Middle frontal gyrus (tissue), 1 donor: ENCODE results near the gene CLCN2.
"Not testable (repeated sequence)": the region's sequence is repeated elsewhere in the genome, so short reads cannot be mapped to it uniquely, and the experiment has no call there.

Experiments
- DNase-seq: peaks from one replicate; pipeline ENCODE4 v3.0.0-alpha.2; 2015; ENCODE audit warnings: low spot score; ENCODE audit errors: extremely low spot score

The CLCN2 gene

DNA sequence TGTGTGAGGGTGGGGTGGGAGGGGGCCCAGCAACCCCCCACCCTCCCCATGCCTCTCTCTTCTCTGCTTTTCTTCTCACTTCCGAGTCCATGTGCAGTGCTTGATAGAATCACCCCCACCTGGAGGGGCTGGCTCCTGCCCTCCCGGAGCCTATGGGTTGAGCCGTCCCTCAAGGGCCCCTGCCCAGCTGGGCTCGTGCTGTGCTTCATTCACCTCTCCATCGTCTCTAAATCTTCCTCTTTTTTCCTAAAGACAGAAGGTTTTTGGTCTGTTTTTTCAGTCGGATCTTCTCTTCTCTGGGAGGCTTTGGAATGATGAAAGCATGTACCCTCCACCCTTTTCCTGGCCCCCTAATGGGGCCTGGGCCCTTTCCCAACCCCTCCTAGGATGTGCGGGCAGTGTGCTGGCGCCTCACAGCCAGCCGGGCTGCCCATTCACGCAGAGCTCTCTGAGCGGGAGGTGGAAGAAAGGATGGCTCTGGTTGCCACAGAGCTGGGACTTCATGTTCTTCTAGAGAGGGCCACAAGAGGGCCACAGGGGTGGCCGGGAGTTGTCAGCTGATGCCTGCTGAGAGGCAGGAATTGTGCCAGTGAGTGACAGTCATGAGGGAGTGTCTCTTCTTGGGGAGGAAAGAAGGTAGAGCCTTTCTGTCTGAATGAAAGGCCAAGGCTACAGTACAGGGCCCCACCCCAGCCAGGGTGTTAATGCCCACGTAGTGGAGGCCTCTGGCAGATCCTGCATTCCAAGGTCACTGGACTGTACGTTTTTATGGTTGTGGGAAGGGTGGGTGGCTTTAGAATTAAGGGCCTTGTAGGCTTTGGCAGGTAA lies 15.9 kb downstream of the CLCN2 start:
- peak; percentile 87 for DNase-seq

DNA sequence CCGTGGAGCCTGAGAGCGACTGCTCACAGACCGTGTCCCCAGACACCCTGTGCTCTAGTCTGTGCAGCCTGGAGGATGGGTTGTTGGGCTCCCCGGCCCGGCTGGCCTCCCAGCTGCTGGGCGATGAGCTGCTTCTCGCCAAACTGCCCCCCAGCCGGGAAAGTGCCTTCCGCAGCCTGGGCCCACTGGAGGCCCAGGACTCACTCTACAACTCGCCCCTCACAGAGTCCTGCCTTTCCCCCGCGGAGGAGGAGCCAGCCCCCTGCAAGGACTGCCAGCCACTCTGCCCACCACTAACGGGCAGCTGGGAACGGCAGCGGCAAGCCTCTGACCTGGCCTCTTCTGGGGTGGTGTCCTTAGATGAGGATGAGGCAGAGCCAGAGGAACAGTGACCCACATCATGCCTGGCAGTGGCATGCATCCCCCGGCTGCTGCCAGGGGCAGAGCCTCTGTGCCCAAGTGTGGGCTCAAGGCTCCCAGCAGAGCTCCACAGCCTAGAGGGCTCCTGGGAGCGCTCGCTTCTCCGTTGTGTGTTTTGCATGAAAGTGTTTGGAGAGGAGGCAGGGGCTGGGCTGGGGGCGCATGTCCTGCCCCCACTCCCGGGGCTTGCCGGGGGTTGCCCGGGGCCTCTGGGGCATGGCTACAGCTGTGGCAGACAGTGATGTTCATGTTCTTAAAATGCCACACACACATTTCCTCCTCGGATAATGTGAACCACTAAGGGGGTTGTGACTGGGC lies 16.7 kb downstream of the CLCN2 start:
- no peak for DNase-seq

GRCh38 chr3:184343200-184343876 lies 18.1 kb downstream of the CLCN2 start:
- no peak for DNase-seq

DNA sequence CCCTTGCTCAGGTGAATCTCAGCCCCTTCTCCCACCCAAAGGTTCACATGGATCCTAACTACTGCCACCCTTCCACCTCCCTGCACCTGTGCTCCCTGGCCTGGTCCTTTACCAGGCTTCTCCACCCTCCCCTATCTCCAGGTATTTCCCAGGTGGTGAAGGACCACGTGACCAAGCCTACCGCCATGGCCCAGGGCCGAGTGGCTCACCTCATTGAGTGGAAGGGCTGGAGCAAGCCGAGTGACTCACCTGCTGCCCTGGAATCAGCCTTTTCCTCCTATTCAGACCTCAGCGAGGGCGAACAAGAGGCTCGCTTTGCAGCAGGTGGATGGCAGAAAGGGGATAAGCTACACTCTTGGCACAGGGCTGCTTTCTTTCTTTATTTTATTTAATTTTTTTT lies 19.5 kb downstream of the CLCN2 start:
- DNase-seq = no peak

GRCh38 chr3:184339451-184340135 lies 21.8 kb downstream of the CLCN2 start:
- DNase-seq = not testable (repeated sequence)

DNA sequence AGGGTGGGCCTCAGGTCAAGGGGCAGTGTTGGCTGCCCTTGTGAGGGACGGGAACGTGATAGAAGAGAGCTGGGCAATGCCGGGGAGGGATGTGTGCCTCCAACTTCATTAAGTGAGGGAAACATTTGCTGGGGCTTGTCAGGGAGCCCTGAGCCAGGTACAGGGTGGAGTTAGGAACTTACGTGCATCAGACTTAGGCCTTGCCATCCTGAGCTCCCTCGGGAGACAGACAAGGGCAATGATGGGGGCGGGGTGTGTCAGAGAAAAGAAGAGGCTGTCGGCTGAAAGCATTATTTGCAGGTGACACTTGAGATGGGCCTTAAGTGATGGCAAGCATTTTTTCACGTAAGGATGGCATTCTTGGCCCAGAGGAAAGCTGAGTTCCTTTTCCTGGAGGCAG lies 22.4 kb downstream of the CLCN2 start:
- DNase-seq = no peak

DNA sequence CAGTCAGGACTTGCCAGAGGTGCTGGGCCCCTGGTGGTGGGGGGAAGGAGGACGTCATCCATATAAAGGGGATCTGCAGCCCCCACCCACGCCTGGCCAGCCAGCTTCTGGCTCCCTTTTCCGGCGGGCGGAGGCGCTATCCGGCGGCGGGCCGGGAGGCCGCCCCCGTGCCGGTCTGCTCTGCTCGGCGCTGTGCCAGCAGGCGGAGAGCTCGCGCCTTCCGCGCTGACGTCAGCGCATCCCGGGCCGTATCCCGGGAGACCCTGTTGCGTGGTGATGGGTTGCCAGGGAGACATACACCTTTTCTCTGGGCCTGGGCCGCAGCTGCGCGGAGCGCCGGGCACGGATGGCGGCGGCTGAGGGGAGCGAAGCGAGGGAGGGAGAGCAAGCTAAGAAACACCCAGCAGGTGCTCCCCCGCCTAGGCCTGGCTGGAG lies 22.9 kb downstream of the CLCN2 start:
- DNase-seq = peak; percentile 78

DNA sequence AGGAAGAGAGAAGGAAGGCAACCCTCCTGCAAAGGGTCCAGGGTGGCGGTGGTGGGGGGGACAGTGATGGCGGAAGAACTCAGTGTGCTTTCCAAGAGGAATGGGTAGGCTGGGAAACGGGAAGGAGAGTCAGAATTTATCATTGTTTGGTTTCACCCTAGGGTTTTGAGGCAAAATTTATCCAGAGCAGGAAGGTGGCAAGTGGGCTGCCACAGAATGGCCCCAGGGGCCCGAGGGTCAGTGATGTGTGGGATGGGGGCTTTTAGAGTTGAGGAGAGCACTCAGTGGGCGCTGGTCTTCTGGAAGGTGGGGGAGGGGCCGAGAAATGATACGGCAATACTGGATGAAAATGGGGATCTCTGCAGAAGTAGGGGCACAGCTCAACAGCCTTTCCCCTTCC lies 23.4 kb downstream of the CLCN2 start:
- DNase-seq = no peak

DNA sequence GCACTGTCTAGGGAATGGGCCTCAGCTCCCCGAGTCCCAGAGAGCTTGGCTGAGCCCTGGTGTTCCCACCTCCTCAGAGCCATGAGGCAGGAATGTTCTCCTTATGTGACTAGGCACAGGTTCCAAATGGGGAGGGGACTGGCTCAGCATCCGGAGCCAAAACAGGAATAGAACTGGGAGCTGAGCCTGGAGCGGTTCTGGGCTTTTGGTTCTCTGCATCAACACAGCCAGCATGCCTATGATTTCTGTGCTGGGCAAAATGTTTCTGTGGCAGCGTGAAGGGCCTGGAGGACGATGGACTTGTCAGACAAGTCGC lies 24.0 kb downstream of the CLCN2 start, which contains the start of gene FAM131A:
Gene FAM131A, plus strand, starts transcription at position 202 of the 316 bp plus-strand sequence. Its CDS starts 31 bp downstream, at position 233.
- DNase-seq = peak; percentile 59

GRCh38 chr3:184336547-184337398 lies 24.6 kb downstream of the CLCN2 start:
- peak; percentile 63 for DNase-seq

DNA sequence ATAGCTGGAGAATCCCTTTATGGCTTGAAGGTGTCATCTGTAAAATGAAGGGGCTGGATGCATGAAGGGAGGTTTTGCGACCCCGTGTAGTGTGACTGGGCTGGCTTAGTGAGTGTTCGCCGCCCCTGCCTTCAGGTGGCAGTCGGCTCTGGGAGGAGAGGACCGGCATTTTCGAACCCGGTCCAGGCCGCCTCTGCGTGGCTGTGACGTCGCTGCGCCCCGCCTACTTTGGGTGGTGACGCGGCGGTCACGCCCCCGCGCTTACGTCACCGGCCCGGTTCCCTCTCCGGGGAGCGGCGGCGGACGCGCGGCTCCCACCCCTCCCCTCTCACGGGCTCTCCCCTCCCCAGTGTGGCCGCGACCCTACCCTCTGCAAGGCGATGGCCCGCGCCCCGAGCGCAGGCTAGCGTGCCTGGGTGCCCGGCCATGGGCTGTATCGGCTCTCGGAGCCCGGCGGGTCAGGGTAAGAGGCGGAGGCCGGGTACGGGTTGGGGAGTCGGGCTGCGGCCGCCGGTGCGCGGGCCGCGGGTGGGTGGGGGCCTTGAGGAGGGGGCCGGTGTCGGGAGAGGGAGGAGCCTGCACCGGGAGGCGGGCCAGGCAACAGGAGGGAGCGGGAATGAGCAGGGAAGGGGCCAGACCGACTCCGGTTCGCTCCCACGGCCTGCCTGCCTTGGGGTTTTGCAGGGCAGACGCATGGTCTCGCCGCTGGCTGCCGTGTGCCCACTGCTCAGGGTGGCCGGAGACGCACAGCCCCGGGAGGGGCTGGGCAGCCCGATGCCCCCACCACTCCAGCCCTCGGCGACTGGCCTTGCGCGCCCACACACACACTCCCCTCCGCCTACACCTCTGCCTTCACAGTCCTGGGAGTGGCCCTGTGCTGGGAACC lies 25.5 kb downstream of the CLCN2 start:
- peak; percentile 86 for DNase-seq

- no peak for DNase-seq
Measured at GRCh38 chr3:184335291-184335660, 26.1 kb downstream of the CLCN2 start.

- DNase-seq = no peak
Measured at GRCh38 chr3:184334470-184335158, 26.8 kb downstream of the CLCN2 start.

DNA sequence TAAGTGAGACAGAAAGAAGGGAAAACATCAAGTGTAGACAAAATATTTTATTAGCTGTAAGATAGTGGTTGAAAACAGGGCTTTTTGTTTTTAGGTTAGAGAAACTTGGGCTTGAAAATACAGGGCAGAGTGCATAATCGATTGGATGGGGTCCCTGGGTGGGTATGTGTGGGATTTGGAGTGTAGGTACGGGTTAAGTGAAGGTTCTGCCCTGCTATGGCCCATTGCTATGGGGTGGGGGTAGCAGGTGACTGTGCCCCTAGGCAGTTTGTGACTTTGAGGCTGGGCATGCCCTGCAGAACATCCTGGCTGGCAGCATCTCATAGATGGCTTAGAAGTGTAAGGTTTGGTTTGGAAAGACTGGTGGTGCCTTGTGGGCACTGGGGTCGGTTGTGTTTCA lies 27.7 kb downstream of the CLCN2 start:
- DNase-seq = no peak

DNA sequence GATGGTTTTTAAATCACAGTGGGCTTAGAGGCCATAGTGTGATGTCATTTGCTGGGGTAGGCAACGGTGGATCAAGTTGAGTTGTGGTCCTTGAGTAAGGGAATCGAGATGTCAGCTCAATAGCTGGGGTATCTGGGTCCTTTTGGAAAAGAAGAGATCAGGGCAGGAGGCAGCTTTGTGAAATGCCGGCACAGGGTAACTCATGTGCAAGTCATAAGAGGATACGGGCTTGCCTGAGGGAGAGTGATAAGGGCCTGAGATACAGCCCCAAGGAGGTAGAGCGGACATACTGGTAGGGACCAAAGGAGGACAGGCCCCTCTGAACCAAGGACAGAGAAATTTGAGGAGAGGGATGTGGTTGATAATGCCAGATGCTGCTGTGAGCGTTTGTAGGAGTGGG lies 28.2 kb downstream of the CLCN2 start:
- DNase-seq = no peak

DNA sequence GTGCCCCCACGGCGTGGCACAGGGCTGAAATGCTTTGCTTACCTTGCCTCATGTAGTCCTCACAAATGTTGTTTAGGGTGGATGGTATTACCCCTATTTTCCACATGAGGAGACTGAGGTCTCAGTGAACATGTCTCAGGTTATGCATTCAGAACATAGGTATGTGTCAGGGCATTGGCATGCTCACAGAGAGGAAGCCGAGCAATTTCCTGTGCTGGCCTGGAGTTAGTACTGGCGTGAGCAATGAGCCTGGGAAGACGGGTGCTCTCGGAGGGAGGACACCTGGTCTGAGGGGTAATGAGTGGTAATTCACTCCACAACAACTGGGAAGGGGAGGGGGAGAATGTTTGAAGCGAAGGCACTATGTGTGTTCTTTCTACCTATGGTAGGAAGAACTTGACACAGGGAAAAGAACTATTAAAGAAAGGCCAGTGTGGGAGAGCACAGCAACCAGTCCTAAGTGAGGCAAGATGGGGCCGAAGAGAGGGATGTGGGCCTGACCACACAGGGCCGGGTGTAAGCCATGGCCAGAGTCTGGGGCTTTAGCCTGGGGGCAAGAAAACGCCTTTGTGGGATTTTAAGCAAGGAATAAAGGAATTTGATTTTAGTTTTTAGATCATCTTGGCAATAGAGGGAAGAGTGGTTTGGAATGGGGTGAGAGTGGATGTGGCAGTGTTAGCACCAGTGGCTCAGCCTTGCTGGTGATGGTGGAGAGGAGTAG lies 28.9 kb downstream of the CLCN2 start:
- no peak for DNase-seq

- DNase-seq = no peak
Measured at GRCh38 chr3:184328516-184328915, 32.9 kb downstream of the CLCN2 start.

DNA sequence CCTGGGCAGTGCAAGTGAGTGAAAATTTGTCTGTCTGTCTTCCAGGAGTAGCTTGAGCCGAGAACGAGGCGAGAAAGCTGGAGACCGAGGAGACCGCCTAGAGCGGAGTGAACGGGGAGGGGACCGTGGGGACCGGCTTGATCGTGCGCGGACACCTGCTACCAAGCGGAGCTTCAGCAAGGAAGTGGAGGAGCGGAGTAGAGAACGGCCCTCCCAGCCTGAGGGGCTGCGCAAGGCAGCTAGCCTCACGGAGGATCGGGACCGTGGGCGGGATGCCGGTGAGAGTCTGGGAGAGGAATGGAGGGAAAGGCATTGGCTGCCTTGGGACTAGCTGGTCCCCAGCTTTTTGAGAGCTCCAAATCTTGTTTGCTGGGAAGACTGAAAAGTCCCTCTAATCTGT lies 34.2 kb downstream of the CLCN2 start:
- no peak for DNase-seq
